Loucy (cell line): ENCODE measurements around the gene SCAMP1.
A peak's percentile ranks its signal among the peaks of the same experiment; 100 is the strongest.

Source experiments
- H2AFZ ChIP-seq: fragments of 200-600 bp; sonication (generic); 2 replicates; pipeline ENCODE4 v1.6.0; 2016; ENCODE audit warnings: antibody characterized with exemption, mild to moderate bottlenecking, low read length, moderate library complexity
- H3F3A ChIP-seq: fragments of 200-600 bp; 2 replicates; pipeline ENCODE4 v1.6.0; 2016; ENCODE audit warnings: antibody characterized with exemption, low read depth, mild to moderate bottlenecking
- H3K27me3 ChIP-seq: fragments of 200-600 bp; sonication (generic); 2 replicates; pipeline ENCODE4 v1.6.1; 2014; ENCODE audit warnings: low read length, mild to moderate bottlenecking; ENCODE audit not compliant: insufficient read depth, poor library complexity, severe bottlenecking
- H3K36me3 ChIP-seq: fragments of 200-600 bp; sonication (generic); 2 replicates; pipeline ENCODE4 v1.6.1; 2016; ENCODE audit warnings: low read length; ENCODE audit not compliant: insufficient read depth
- H3K4me1 ChIP-seq: fragments of 200-600 bp; sonication (generic); 2 replicates; pipeline ENCODE4 v1.5.1; 2014; ENCODE audit warnings: low read length, mild to moderate bottlenecking; ENCODE audit not compliant: insufficient read depth, poor library complexity, severe bottlenecking
- H3K4me2 ChIP-seq: fragments of 200-600 bp; sonication (generic); 2 replicates; pipeline ENCODE4 v1.6.0; 2014; ENCODE audit warnings: antibody characterized with exemption, low read length, low read depth, mild to moderate bottlenecking; ENCODE audit not compliant: poor library complexity, severe bottlenecking
- H3K4me3 ChIP-seq: fragments of 200-600 bp; sonication (generic); 2 replicates; pipeline ENCODE4 v1.5.1; 2014; ENCODE audit warnings: low read length, mild to moderate bottlenecking, mixed read lengths; ENCODE audit not compliant: poor library complexity, severe bottlenecking
- H3K79me2 ChIP-seq: fragments of 200-600 bp; sonication (generic); 2 replicates; pipeline ENCODE4 v1.6.1; 2014; ENCODE audit warnings: low read length; ENCODE audit not compliant: insufficient read depth
- H3K9ac ChIP-seq: fragments of 200-600 bp; sonication (generic); 2 replicates; pipeline ENCODE4 v1.6.0; 2014; ENCODE audit warnings: mild to moderate bottlenecking, low read depth, low read length, moderate library complexity; ENCODE audit not compliant: poor library complexity, severe bottlenecking
- H3K9me2 ChIP-seq: fragments of 200-600 bp; sonication (generic); replicated peaks from 2 replicates; pipeline ENCODE4 v1.6.1; 2016; ENCODE audit warnings: low read depth, low read length, mixed read lengths
- H3K9me3 ChIP-seq: fragments of 200-600 bp; sonication (generic); 2 replicates; pipeline ENCODE4 v1.6.1; 2014; ENCODE audit warnings: mild to moderate bottlenecking, antibody characterized with exemption, low read length, low read depth; ENCODE audit not compliant: insufficient read depth
- H4K20me1 ChIP-seq: fragments of 200-600 bp; sonication (generic); 2 replicates; pipeline ENCODE4 v1.6.0; 2014; ENCODE audit warnings: antibody characterized with exemption, low read length, mild to moderate bottlenecking; ENCODE audit not compliant: insufficient read depth, poor library complexity, severe bottlenecking
- CTCF ChIP-seq: fragments of 200-600 bp; sonication (generic); conservative IDR thresholded peaks from 2 replicates; pipeline ENCODE4 v1.5.1; 2014; ENCODE audit warnings: mild to moderate bottlenecking, antibody characterized with exemption, low read length
- EZH2phosphoT487 ChIP-seq: fragments of 200-600 bp; IDR thresholded peaks from 2 replicates; pipeline ENCODE4 v1.6.1; 2018; ENCODE audit warnings: antibody characterized with exemption, mild to moderate bottlenecking, moderate library complexity, borderline replicate concordance

The SCAMP1 gene

GRCh38 chr5:78458843-78459242, 98.4 kb downstream of the SCAMP1 start:
- Histone ChIP-seq H3K36me3 (peaks cover 13% of the 10 kb centered on the region; the same call in 1 of the 2 replicates), H3K9me2 (no peaks in the 10 kb centered on the region), H3K9me3 (no peaks in the 10 kb centered on the region), H3K9ac (no peak overlapping the region), H4K20me1 (no peaks in the 10 kb centered on the region), H3F3A (no peaks in the 10 kb centered on the region), H3K4me3 (no peak overlapping the region), H2AFZ (no peak overlapping the region), H3K79me2 (no peaks in the 10 kb centered on the region), H3K4me2 (no peak overlapping the region), H3K4me1 (no peaks in the 10 kb centered on the region), H3K27me3 (no peaks in the 10 kb centered on the region)
- TF ChIP-seq CTCF (no peak), EZH2phosphoT487 (no peak)

DNA sequence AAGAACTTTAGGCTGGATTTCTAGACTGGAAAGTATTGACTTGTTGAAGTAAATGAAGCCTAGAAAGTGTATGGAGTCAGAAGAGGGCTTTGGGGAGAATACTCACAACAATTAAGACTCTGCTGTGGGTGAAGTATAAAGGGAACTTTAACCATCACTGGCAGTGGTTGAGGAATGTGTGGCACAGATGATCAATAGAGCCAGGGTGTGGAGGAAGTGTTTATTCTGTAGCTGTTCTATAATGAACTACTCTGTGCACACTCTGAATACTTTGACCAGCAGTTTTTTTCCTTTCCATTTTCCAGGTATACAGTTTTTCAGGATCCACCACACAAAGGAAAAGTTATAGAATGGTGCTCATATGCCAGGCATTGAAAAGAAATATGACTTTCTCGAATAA, 106.7 kb downstream of the SCAMP1 start:
- Histone ChIP-seq H3K4me3 (no peak overlapping the region), H3K4me2 (no peak overlapping the region), H3K79me2 (no peaks in the 10 kb centered on the region), H4K20me1 (no peaks in the 10 kb centered on the region), H3K9me2 (no peaks in the 10 kb centered on the region), H3K36me3 (peaks cover 19% of the 10 kb centered on the region; the same call in 1 of the 2 replicates), H3K4me1 (no peaks in the 10 kb centered on the region), H3K27me3 (no peaks in the 10 kb centered on the region), H3K9me3 (no peaks in the 10 kb centered on the region), H2AFZ (no peak overlapping the region), H3K9ac (no peak overlapping the region), H3F3A (no peaks in the 10 kb centered on the region)
- TF ChIP-seq EZH2phosphoT487: no peak
- no peak for TF ChIP-seq CTCF

- Histone ChIP-seq H3K79me2 (no peaks in the 10 kb centered on the region), H3K36me3 (peaks cover 19% of the 10 kb centered on the region; the same call in 1 of the 2 replicates), H2AFZ (no peak overlapping the region), H3K27me3 (no peaks in the 10 kb centered on the region), H3K9me2 (no peaks in the 10 kb centered on the region), H3F3A (no peaks in the 10 kb centered on the region), H4K20me1 (no peaks in the 10 kb centered on the region), H3K4me3 (no peak overlapping the region), H3K9me3 (no peaks in the 10 kb centered on the region), H3K4me2 (no peak overlapping the region), H3K9ac (no peak overlapping the region), H3K4me1 (no peaks in the 10 kb centered on the region)
- no peak for TF ChIP-seq EZH2phosphoT487
- TF ChIP-seq CTCF: peak; percentile 94
These were observed 107.4 kb downstream of the SCAMP1 start for GRCh38 chr5:78467752-78468357.
